Measurements from ENCODE around the gene TCF20.

TCF20 gene

GRCh38 chr22:42256220-42256619 is 14.2 kb downstream of the TCF20 start:
- DNase-seq, result no peak

DNA sequence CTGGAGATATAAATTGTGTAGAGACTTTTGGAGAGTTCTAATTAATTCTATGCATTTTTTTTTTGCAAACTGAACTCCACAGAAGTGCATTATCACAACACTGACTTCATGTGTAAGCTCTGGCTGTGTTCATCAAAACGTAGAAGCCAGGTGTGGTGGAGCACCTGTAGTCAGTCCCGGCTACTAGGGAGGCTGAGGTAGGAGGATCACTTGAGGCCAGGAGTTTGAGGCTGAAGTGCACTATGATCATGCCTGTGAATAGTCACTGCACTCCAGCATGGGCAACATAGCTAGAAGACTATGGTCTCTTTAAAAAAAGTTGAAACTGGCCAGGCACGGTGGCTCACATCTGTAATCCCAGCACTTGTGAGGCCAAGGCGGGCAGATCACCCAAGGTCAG is 20.6 kb downstream of the TCF20 start:
- DNase-seq, result no peak

DNA sequence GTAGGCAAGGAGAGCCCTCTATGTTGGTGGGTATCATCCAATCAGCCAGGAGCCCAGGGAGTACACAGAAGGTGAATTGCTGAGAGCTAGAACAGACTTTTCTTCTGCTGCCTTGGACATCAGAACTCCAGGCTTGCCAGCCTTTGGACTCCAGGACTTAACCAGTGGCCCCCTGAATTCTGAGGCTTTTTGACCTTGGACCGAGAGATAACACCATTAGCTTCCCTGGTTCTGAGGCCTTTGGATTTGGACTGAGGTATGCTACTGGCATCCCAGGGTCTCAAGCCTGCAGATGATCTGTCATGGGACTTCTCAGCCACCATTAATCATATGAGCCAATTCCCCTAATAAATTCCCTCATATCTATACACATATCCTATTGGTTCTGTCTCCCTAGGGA is 21.5 kb downstream of the TCF20 start:
- DNase-seq, result no peak

DNA sequence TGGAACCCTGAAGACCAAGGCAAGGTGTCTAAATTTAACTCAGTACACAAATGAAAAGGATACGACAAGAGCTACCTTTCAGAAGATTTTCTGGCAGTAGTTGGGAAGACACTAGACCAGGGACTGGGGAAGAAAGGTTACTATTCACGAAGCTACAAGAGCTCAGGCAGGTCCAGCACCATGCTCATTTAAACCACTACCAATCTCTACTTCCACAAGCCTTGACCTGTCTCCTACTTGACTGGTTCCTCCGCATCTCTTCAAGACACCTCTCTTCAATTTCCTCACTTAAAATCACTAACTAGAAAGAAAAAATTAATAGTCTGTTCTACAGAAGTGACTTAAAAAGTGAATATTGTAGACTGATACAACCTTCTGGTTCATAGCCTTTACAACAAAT is 22.9 kb downstream of the TCF20 start:
- no peak for DNase-seq

GRCh38 chr22:42243802-42244060 is 26.7 kb downstream of the TCF20 start:
- DNase-seq, result no peak

- DNase-seq, result no peak
Measured at GRCh38 chr22:42236848-42237247, 33.6 kb downstream of the TCF20 start.

DNA sequence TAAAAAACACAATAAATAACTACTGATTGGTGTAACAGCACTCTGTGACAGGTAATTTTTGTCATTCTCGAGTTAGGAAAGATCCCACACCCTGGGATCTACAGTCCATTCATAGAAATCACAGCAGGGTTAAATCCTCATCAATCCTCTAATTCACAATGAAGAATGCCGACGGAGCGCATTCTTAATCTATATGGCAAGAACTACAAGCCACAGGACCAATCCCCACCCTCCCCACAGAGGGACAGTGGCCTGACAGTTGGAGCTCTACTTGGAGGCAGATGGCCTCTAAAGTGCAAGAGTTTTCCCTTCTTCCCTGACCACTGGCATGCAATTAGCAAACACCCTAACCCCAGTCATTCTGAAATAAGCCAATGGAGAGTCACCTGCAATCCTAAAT is 34.2 kb downstream of the TCF20 start:
- no peak for DNase-seq

DNA sequence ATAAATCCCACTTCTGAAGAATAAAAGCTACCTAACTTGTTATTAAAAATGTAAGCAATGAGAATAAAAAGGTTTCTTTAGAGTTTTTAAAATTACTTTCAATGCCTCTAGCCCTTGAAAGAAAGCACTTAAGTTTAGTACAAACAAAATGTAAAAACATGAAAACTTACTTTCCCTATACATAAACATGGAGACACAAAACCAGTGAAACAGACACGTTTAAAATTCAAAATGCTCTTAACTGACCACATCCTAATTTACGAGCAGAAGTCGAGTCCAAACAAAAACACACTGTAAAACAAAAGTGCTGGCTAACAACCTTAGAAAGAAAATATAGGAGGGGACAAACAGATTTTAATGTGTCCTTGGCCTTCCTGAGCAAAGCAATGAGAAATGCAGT is 36.6 kb downstream of the TCF20 start:
- no peak for DNase-seq

- no peak for DNase-seq
Measured at GRCh38 chr22:42231929-42232328, 38.5 kb downstream of the TCF20 start.

GRCh38 chr22:42229455-42230149 is 40.9 kb downstream of the TCF20 start:
- no peak for DNase-seq

- DNase-seq, result no peak
Measured at GRCh38 chr22:42228483-42228882, 42.0 kb downstream of the TCF20 start.

GRCh38 chr22:42227435-42227834 is 43.0 kb downstream of the TCF20 start:
- DNase-seq, result no peak

DNA sequence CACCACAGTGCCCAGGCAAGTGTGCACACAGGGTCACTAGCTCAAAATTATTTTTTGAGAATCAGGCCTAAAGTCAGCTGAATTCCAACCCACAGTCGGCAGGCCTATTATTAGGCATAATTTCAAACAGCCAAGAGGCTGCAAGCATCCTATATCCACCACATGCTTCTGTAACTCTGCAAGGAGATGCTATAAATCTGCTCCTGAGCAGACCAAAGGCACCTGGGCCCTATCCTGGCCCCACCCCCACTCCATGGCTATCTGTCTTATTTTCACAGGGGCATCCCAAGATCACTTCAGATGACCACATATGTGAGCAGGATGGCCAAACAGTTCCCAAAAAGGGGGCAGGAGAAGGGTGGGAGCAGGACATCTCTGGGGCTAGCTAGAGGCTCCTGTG is 44.6 kb downstream of the TCF20 start:
- no peak for DNase-seq

GRCh38 chr22:42222140-42222539 is 48.3 kb downstream of the TCF20 start:
- DNase-seq, result no peak

Data from hematopoietic multipotent progenitor cell treated with erythropoietin and hydrocortisone succinate and interleukin-3 and kit ligand, for 8 days (in vitro differentiated cells).